Measurements from ENCODE around the gene SMIM44. TPM values are rescaled to one million over a fixed set of nuclear protein-coding genes. Genes with fewer than 3 reads are reported as not detected.

Gene SMIM44
- total RNA-seq, 1 donor from 2014 or later: not detected

- no peaks in the 10 kb centered on the region for H3K27me3 ChIP-seq (ENCODE audit: control insufficient read depth in 3 of 3, insufficient read depth in 3 of 3, low read length in 3 of 3)
- peaks cover 17 to 22% (median 18%) of the 10 kb centered on the region in 3 donors for H3K4me1 ChIP-seq (ENCODE audit: control insufficient read depth in 3 of 3, insufficient read depth in 3 of 3, low read length in 3 of 3)
- no peak overlapping the region for H3K9ac ChIP-seq (ENCODE audit: low read depth in 1 of 3, low read length in 3 of 3)
- no peak overlapping the region for H3K27ac ChIP-seq (ENCODE audit: low read depth, low read length)
- no peaks in the 10 kb centered on the region for H3K9me3 ChIP-seq (ENCODE audit: control insufficient read depth in 3 of 3, low read length in 3 of 3)
- no peak overlapping the region for H3K4me3 ChIP-seq (ENCODE audit: low read length in 3 of 3)
- H3K36me3 ChIP-seq (ENCODE audit: control insufficient read depth in 3 of 3, insufficient read depth in 3 of 3, low read length in 3 of 3): peaks cover 11 to 14% (median 11%) of the 10 kb centered on the region in 3 donors
These were observed 35.4 kb upstream of the SMIM44 start for GRCh38 chr19:3518659-3519058.

GRCh38 chr19:3518255-3518654, 35.0 kb upstream of the SMIM44 start:
- Histone ChIP-seq H3K36me3 (ENCODE audit: control insufficient read depth in 3 of 3, insufficient read depth in 3 of 3, low read length in 3 of 3) (peaks cover 7 to 10% (median 7%) of the 10 kb centered on the region in 3 donors), H3K4me3 (ENCODE audit: low read length in 3 of 3) (no peak overlapping the region), H3K4me1 (ENCODE audit: control insufficient read depth in 3 of 3, insufficient read depth in 3 of 3, low read length in 3 of 3) (peaks cover 20 to 26% (median 21%) of the 10 kb centered on the region in 3 donors), H3K9ac (ENCODE audit: low read depth in 1 of 3, low read length in 3 of 3) (no peak overlapping the region), H3K27me3 (ENCODE audit: control insufficient read depth in 3 of 3, insufficient read depth in 3 of 3, low read length in 3 of 3) (no peaks in the 10 kb centered on the region), H3K27ac (ENCODE audit: low read depth, low read length) (no peak overlapping the region), H3K9me3 (ENCODE audit: control insufficient read depth in 3 of 3, low read length in 3 of 3) (no peaks in the 10 kb centered on the region)

- Histone ChIP-seq H3K27ac (ENCODE audit: low read depth, low read length) (no peak overlapping the region), H3K36me3 (ENCODE audit: control insufficient read depth in 3 of 3, insufficient read depth in 3 of 3, low read length in 3 of 3) (peaks cover 6 to 8% (median 7%) of the 10 kb centered on the region in 3 donors), H3K9ac (ENCODE audit: low read depth in 1 of 3, low read length in 3 of 3) (no peak overlapping the region), H3K27me3 (ENCODE audit: control insufficient read depth in 3 of 3, insufficient read depth in 3 of 3, low read length in 3 of 3) (no peaks in the 10 kb centered on the region), H3K9me3 (ENCODE audit: control insufficient read depth in 3 of 3, low read length in 3 of 3) (no peaks in the 10 kb centered on the region), H3K4me1 (ENCODE audit: control insufficient read depth in 3 of 3, insufficient read depth in 3 of 3, low read length in 3 of 3) (peaks cover 22 to 31% (median 22%) of the 10 kb centered on the region in 3 donors), H3K4me3 (ENCODE audit: low read length in 3 of 3) (no peak overlapping the region)
These were observed 34.4 kb upstream of the SMIM44 start for GRCh38 chr19:3517638-3518037.

GRCh38 chr19:3516675-3517207, 33.5 kb upstream of the SMIM44 start:
- H3K36me3 ChIP-seq (ENCODE audit: control insufficient read depth in 3 of 3, insufficient read depth in 3 of 3, low read length in 3 of 3): peaks cover 3 to 7% (median 5%) of the 10 kb centered on the region in 3 donors
- H3K4me1 ChIP-seq (ENCODE audit: control insufficient read depth in 3 of 3, insufficient read depth in 3 of 3, low read length in 3 of 3): peaks cover 26 to 39% (median 28%) of the 10 kb centered on the region in 3 donors
- H3K9ac ChIP-seq (ENCODE audit: low read depth in 1 of 3, low read length in 3 of 3): peak overlapping the region in 1 of 3 donors; percentile 50
- H3K27ac ChIP-seq (ENCODE audit: low read depth, low read length): peak overlapping the region; percentile 64
- H3K27me3 ChIP-seq (ENCODE audit: control insufficient read depth in 3 of 3, insufficient read depth in 3 of 3, low read length in 3 of 3): no peaks in the 10 kb centered on the region
- no peak overlapping the region for H3K4me3 ChIP-seq (ENCODE audit: low read length in 3 of 3)
- no peaks in the 10 kb centered on the region for H3K9me3 ChIP-seq (ENCODE audit: control insufficient read depth in 3 of 3, low read length in 3 of 3)

GRCh38 chr19:3515891-3516422, 32.7 kb upstream of the SMIM44 start:
- Histone ChIP-seq H3K9me3 (ENCODE audit: control insufficient read depth in 3 of 3, low read length in 3 of 3) (no peaks in the 10 kb centered on the region), H3K9ac (ENCODE audit: low read depth in 1 of 3, low read length in 3 of 3) (peak overlapping the region in 1 of 3 donors; percentile 50), H3K4me3 (ENCODE audit: low read length in 3 of 3) (no peak overlapping the region), H3K4me1 (ENCODE audit: control insufficient read depth in 3 of 3, insufficient read depth in 3 of 3, low read length in 3 of 3) (peaks cover 27 to 44% (median 28%) of the 10 kb centered on the region in 3 donors), H3K27ac (ENCODE audit: low read depth, low read length) (peak overlapping the region; percentile 64), H3K27me3 (ENCODE audit: control insufficient read depth in 3 of 3, insufficient read depth in 3 of 3, low read length in 3 of 3) (no peaks in the 10 kb centered on the region), H3K36me3 (ENCODE audit: control insufficient read depth in 3 of 3, insufficient read depth in 3 of 3, low read length in 3 of 3) (peaks cover 2 to 7% (median 7%) of the 10 kb centered on the region in 3 donors)

DNA sequence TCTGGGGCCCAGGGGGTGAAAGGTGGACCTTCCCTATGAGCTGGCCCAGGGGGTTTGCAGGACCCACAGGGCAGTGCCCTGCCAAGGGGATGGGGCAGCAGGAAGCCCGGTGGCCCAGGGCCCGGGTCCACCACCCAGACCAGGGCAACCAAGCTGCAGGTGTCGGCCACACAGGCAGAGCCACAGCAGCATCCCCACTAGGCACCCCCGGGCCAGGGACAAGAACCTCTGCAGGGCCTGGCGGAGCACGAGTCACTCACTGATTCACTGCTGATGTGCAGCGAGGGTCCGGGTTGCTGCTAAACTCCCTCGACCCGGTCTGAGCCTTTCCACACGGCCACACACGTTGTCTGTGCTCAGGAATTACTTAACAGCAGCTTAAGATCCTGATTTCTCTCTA, 31.7 kb upstream of the SMIM44 start:
- Histone ChIP-seq H3K9me3 (ENCODE audit: control insufficient read depth in 3 of 3, low read length in 3 of 3) (no peaks in the 10 kb centered on the region), H3K4me1 (ENCODE audit: control insufficient read depth in 3 of 3, insufficient read depth in 3 of 3, low read length in 3 of 3) (peaks cover 27 to 44% (median 28%) of the 10 kb centered on the region in 3 donors), H3K27me3 (ENCODE audit: control insufficient read depth in 3 of 3, insufficient read depth in 3 of 3, low read length in 3 of 3) (no peaks in the 10 kb centered on the region), H3K36me3 (ENCODE audit: control insufficient read depth in 3 of 3, insufficient read depth in 3 of 3, low read length in 3 of 3) (peaks cover under 1 to 8% (median 7%) of the 10 kb centered on the region in 3 donors), H3K27ac (ENCODE audit: low read depth, low read length) (no peak overlapping the region), H3K4me3 (ENCODE audit: low read length in 3 of 3) (no peak overlapping the region), H3K9ac (ENCODE audit: low read depth in 1 of 3, low read length in 3 of 3) (no peak overlapping the region)

DNA sequence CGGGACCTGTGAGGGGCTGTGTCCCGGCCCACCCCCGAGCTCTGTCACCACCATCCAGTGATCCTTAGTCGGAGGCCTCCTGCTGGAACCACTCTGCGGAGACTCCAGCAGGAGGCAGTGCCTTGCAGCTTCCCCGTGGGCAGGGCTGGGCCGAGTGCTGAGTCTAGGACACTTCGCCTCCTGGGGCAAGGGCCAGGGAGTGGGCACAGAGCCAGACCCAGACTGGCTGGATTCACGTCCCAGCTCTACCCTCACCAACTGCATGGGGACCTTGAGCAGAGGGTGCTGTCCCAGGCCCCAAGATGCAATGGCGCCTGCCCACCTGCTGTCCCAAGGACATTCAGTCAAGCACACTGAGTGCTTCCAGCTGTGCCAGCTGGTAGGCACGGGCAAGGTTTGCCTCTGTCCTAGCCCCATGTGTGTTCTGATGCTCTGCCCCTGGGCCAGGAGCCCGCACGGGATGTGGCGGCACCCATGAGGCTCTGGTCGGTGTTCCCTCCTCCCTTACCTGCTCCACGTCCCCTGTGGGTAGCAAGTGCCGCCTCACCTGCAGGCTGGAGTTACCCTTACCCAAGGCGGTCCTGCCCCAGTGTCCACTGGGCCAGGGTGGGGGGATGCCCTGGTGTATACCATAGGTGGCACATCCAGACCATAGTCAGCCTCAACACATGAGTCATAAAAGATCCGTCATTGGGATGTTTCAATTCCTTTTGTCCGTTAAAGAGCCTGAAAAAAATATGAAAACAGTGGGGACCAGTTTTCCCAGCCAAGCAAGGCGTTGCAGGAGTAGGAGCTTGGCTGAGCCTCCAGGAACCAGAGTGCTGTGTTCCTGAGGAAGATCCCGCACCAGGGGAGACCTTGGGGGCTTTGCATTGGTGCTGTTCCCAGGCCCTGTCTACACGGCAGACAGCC, 30.2 kb upstream of the SMIM44 start:
- peak overlapping the region in 1 of 3 donors; percentile 25 for H3K9ac ChIP-seq (ENCODE audit: low read depth in 1 of 3, low read length in 3 of 3)
- no peaks in the 10 kb centered on the region for H3K27me3 ChIP-seq (ENCODE audit: control insufficient read depth in 3 of 3, insufficient read depth in 3 of 3, low read length in 3 of 3)
- H3K36me3 ChIP-seq (ENCODE audit: control insufficient read depth in 3 of 3, insufficient read depth in 3 of 3, low read length in 3 of 3): peaks cover 2 to 8% (median 8%) of the 10 kb centered on the region in 3 donors
- H3K4me3 ChIP-seq (ENCODE audit: low read length in 3 of 3): no peak overlapping the region
- H3K4me1 ChIP-seq (ENCODE audit: control insufficient read depth in 3 of 3, insufficient read depth in 3 of 3, low read length in 3 of 3): peaks cover 27 to 54% (median 28%) of the 10 kb centered on the region in 3 donors
- H3K9me3 ChIP-seq (ENCODE audit: control insufficient read depth in 3 of 3, low read length in 3 of 3): no peaks in the 10 kb centered on the region
- H3K27ac ChIP-seq (ENCODE audit: low read depth, low read length): no peak overlapping the region

- H3K27me3 ChIP-seq (ENCODE audit: control insufficient read depth in 3 of 3, insufficient read depth in 3 of 3, low read length in 3 of 3): no peaks in the 10 kb centered on the region
- no peaks in the 10 kb centered on the region for H3K9me3 ChIP-seq (ENCODE audit: control insufficient read depth in 3 of 3, low read length in 3 of 3)
- peaks cover 29 to 56% (median 30%) of the 10 kb centered on the region in 3 donors for H3K4me1 ChIP-seq (ENCODE audit: control insufficient read depth in 3 of 3, insufficient read depth in 3 of 3, low read length in 3 of 3)
These were observed 29.5 kb upstream of the SMIM44 start for GRCh38 chr19:3512562-3513228.

GRCh38 chr19:3511506-3512251, 28.4 kb upstream of the SMIM44 start:
- Histone ChIP-seq H3K27ac (ENCODE audit: low read depth, low read length) (no peak overlapping the region), H3K4me1 (ENCODE audit: control insufficient read depth in 3 of 3, insufficient read depth in 3 of 3, low read length in 3 of 3) (peaks cover 30 to 61% (median 34%) of the 10 kb centered on the region in 3 donors), H3K36me3 (ENCODE audit: control insufficient read depth in 3 of 3, insufficient read depth in 3 of 3, low read length in 3 of 3) (peaks cover 2 to 8% (median 8%) of the 10 kb centered on the region in 3 donors), H3K9ac (ENCODE audit: low read depth in 1 of 3, low read length in 3 of 3) (peak overlapping the region in 1 of 3 donors; percentile 8), H3K4me3 (ENCODE audit: low read length in 3 of 3) (no peak overlapping the region), H3K27me3 (ENCODE audit: control insufficient read depth in 3 of 3, insufficient read depth in 3 of 3, low read length in 3 of 3) (no peaks in the 10 kb centered on the region), H3K9me3 (ENCODE audit: control insufficient read depth in 3 of 3, low read length in 3 of 3) (no peaks in the 10 kb centered on the region)

More at GRCh38 chr19:3512562-3513228, 29.5 kb upstream of the SMIM44 start:
- Histone ChIP-seq H3K4me3 (ENCODE audit: low read length in 3 of 3) (no peak overlapping the region), H3K36me3 (ENCODE audit: control insufficient read depth in 3 of 3, insufficient read depth in 3 of 3, low read length in 3 of 3) (peaks cover 2 to 8% (median 8%) of the 10 kb centered on the region in 3 donors), H3K27ac (ENCODE audit: low read depth, low read length) (no peak overlapping the region), H3K9ac (ENCODE audit: low read depth in 1 of 3, low read length in 3 of 3) (peak overlapping the region in 1 of 3 donors; percentile 25)

All from skeletal muscle tissue (tissue), 4 donors.